Measurements from ENCODE around the gene RIC3.
A peak's percentile ranks its signal among the peaks of the same experiment; 100 is the strongest.

The RIC3 gene

GRCh38 chr11:8217136-8217535 is 48.3 kb upstream of the RIC3 start:
- H3K79me2 ChIP-seq (ENCODE audit: insufficient read depth, low read length), result no peaks in the 10 kb centered on the region
- H3K4me3 ChIP-seq (ENCODE audit: low read depth in 1 of 2, low read length in 2 of 2), result no peak overlapping the region
- H3K27ac ChIP-seq (ENCODE audit: low read length), result no peak overlapping the region
- no peak overlapping the region for H3K9ac ChIP-seq (ENCODE audit: low read depth, low read length)
- no peak overlapping the region for H3K4me2 ChIP-seq (ENCODE audit: insufficient read depth, low read length)
- H3K9me3 ChIP-seq (ENCODE audit: insufficient read depth, low read length, severe bottlenecking), result no peaks in the 10 kb centered on the region
- H2AFZ ChIP-seq (ENCODE audit: low read depth, low read length), result no peak overlapping the region
- TF ChIP-seq EZH2 (IDR thresholded peaks at IDR 0.05; ENCODE audit: borderline replicate concordance, low read depth, low read length, severe bottlenecking) (no peak), CTCF (IDR thresholded peaks at IDR 0.05; ENCODE audit: borderline replicate concordance, extremely low read depth, low read length, poor library complexity, severe bottlenecking) (no peak)
- no peaks in the 10 kb centered on the region for H3K4me1 ChIP-seq (ENCODE audit: insufficient read depth, low read length)
- no peak for DNase-seq
- ATAC-seq (ENCODE audit: insufficient read depth, low read depth), result no peak
- peaks cover 5% of the 10 kb centered on the region for H3K27me3 ChIP-seq (ENCODE audit: insufficient read depth, low read length, poor library complexity)
- H3K36me3 ChIP-seq (ENCODE audit: insufficient read depth, low read length), result no peaks in the 10 kb centered on the region
- no peaks in the 10 kb centered on the region; the same call in 1 of the 2 replicates for H4K20me1 ChIP-seq (ENCODE audit: insufficient read depth, low read length)

GRCh38 chr11:8213376-8213775 is 44.6 kb upstream of the RIC3 start:
- no peaks in the 10 kb centered on the region for H3K79me2 ChIP-seq (ENCODE audit: insufficient read depth, low read length)
- peaks cover 5% of the 10 kb centered on the region for H3K27me3 ChIP-seq (ENCODE audit: insufficient read depth, low read length, poor library complexity)
- no peak overlapping the region for H3K4me3 ChIP-seq (ENCODE audit: low read depth in 1 of 2, low read length in 2 of 2)
- H2AFZ ChIP-seq (ENCODE audit: low read depth, low read length), result no peak overlapping the region
- TF ChIP-seq EZH2 (IDR thresholded peaks at IDR 0.05; ENCODE audit: borderline replicate concordance, low read depth, low read length, severe bottlenecking) (no peak), CTCF (IDR thresholded peaks at IDR 0.05; ENCODE audit: borderline replicate concordance, extremely low read depth, low read length, poor library complexity, severe bottlenecking) (no peak)
- H3K4me2 ChIP-seq (ENCODE audit: insufficient read depth, low read length), result no peak overlapping the region
- ATAC-seq (ENCODE audit: insufficient read depth, low read depth) (no peak), DNase-seq (no peak)
- no peaks in the 10 kb centered on the region; the same call in 1 of the 2 replicates for H4K20me1 ChIP-seq (ENCODE audit: insufficient read depth, low read length)
- H3K4me1 ChIP-seq (ENCODE audit: insufficient read depth, low read length), result no peaks in the 10 kb centered on the region
- no peaks in the 10 kb centered on the region for H3K9me3 ChIP-seq (ENCODE audit: insufficient read depth, low read length, severe bottlenecking)
- no peak overlapping the region for H3K9ac ChIP-seq (ENCODE audit: low read depth, low read length)
- no peaks in the 10 kb centered on the region for H3K36me3 ChIP-seq (ENCODE audit: insufficient read depth, low read length)
- no peak overlapping the region for H3K27ac ChIP-seq (ENCODE audit: low read length)

- Histone ChIP-seq H3K79me2 (ENCODE audit: insufficient read depth, low read length) (no peaks in the 10 kb centered on the region), H3K4me3 (ENCODE audit: low read depth in 1 of 2, low read length in 2 of 2) (no peak overlapping the region), H3K9ac (ENCODE audit: low read depth, low read length) (no peak overlapping the region), H2AFZ (ENCODE audit: low read depth, low read length) (no peak overlapping the region), H3K27me3 (ENCODE audit: insufficient read depth, low read length, poor library complexity) (peaks cover 8% of the 10 kb centered on the region), H3K9me3 (ENCODE audit: insufficient read depth, low read length, severe bottlenecking) (no peaks in the 10 kb centered on the region), H3K4me1 (ENCODE audit: insufficient read depth, low read length) (no peaks in the 10 kb centered on the region), H4K20me1 (ENCODE audit: insufficient read depth, low read length) (no peaks in the 10 kb centered on the region), H3K36me3 (ENCODE audit: insufficient read depth, low read length) (no peaks in the 10 kb centered on the region), H3K4me2 (ENCODE audit: insufficient read depth, low read length) (no peak overlapping the region), H3K27ac (ENCODE audit: low read length) (no peak overlapping the region)
- TF ChIP-seq CTCF (IDR thresholded peaks at IDR 0.05; ENCODE audit: borderline replicate concordance, extremely low read depth, low read length, poor library complexity, severe bottlenecking) (peak; percentile 65), EZH2 (IDR thresholded peaks at IDR 0.05; ENCODE audit: borderline replicate concordance, low read depth, low read length, severe bottlenecking) (no peak)
- ATAC-seq (ENCODE audit: insufficient read depth, low read depth), result no peak
- DNase-seq, result peak; percentile 21
Observed at GRCh38 chr11:8209208-8209807, 40.5 kb upstream of the RIC3 start.

Measured in DND-41 (cell line).